Measurements from ENCODE around the gene TAS2R1.

Gene TAS2R1

GRCh38 chr5:9630251-9630650 lies at the start of gene TAS2R1:
TSS of gene TAS2R1 (minus strand) at chr5:9630351. CDS start at chr5:9630032, 319 bp downstream.
- no peak for DNase-seq

- DNase-seq: no peak
These were observed 40.2 kb upstream of the TAS2R1 start for GRCh38 chr5:9670371-9670770.

GRCh38 chr5:9667906-9668305 lies 37.8 kb upstream of the TAS2R1 start:
- no peak for DNase-seq

- no peak for DNase-seq
These were observed 33.7 kb upstream of the TAS2R1 start for GRCh38 chr5:9663891-9664290.

GRCh38 chr5:9661316-9662015 lies 31.3 kb upstream of the TAS2R1 start:
- no peak for DNase-seq

GRCh38 chr5:9658706-9659105 lies 28.6 kb upstream of the TAS2R1 start:
- no peak for DNase-seq

- DNase-seq: no peak
These were observed 27.7 kb upstream of the TAS2R1 start for GRCh38 chr5:9657819-9658218.

GRCh38 chr5:9655641-9656040 lies 25.5 kb upstream of the TAS2R1 start:
- DNase-seq: no peak

- no peak for DNase-seq
These were observed 24.7 kb upstream of the TAS2R1 start for GRCh38 chr5:9654886-9655285.

- DNase-seq: no peak
These were observed 23.7 kb upstream of the TAS2R1 start for GRCh38 chr5:9653811-9654210.

- no peak for DNase-seq
These were observed 22.9 kb upstream of the TAS2R1 start for GRCh38 chr5:9653061-9653460.

GRCh38 chr5:9652295-9652694 lies 22.1 kb upstream of the TAS2R1 start:
- no peak for DNase-seq

- no peak for DNase-seq
These were observed 16.7 kb upstream of the TAS2R1 start for GRCh38 chr5:9646843-9647242.

- no peak for DNase-seq
These were observed 14.5 kb upstream of the TAS2R1 start for GRCh38 chr5:9644630-9645029.

GRCh38 chr5:9642621-9643020 lies 12.5 kb upstream of the TAS2R1 start:
- DNase-seq: no peak

- DNase-seq: no peak
These were observed 11.7 kb upstream of the TAS2R1 start for GRCh38 chr5:9641806-9642355.

GRCh38 chr5:9632495-9632894 lies 2.3 kb upstream of the TAS2R1 start:
- DNase-seq: no peak

- no peak for DNase-seq
These were observed 2.6 kb downstream of the TAS2R1 start for GRCh38 chr5:9627541-9627940.

- DNase-seq: no peak
These were observed 3.2 kb downstream of the TAS2R1 start for GRCh38 chr5:9626955-9627354.

GRCh38 chr5:9625731-9626130 lies 4.4 kb downstream of the TAS2R1 start:
- no peak for DNase-seq

GRCh38 chr5:9625286-9625685 lies 4.9 kb downstream of the TAS2R1 start:
- DNase-seq: no peak

GRCh38 chr5:9624196-9624947 lies 5.8 kb downstream of the TAS2R1 start:
- no peak for DNase-seq

- no peak for DNase-seq
These were observed 6.5 kb downstream of the TAS2R1 start for GRCh38 chr5:9623661-9624060.

GRCh38 chr5:9622971-9623421 lies 7.2 kb downstream of the TAS2R1 start:
- DNase-seq: no peak

All from DMS153 (cell line).